ENCODE results near the gene PXMP4. TPM values are rescaled to one million over a fixed set of nuclear protein-coding genes. Genes with fewer than 3 reads are reported as not detected.
"Not testable (repeated sequence)": the region's sequence is repeated elsewhere in the genome, so short reads cannot be mapped to it uniquely, and the experiment has no call there.

Gene PXMP4
- polyA plus RNA-seq, 1 donor (not counting 4 experiments of a cell fraction or from before 2014, with no cell fraction given), result 3.2 TPM

GRCh38 chr20:33701629-33702450, 18.3 kb downstream of the PXMP4 start:
- Histone ChIP-seq H3K4me3 (ENCODE audit: control insufficient read depth in 2 of 3, extremely low read depth in 1 of 3, insufficient read depth in 2 of 3, low read depth in 1 of 3, low read length in 3 of 3) (no peak overlapping the region), H4K20me1 (ENCODE audit: control insufficient read depth, extremely low read depth, insufficient read depth, low read length) (no peaks in the 10 kb centered on the region), H2AFZ (ENCODE audit: control insufficient read depth, low read length) (no peak overlapping the region), H3K9ac (ENCODE audit: control insufficient read depth, extremely low read depth, insufficient read depth, low read length) (no peak overlapping the region), H3K27me3 (ENCODE audit: control insufficient read depth, extremely low read depth, insufficient read depth, low read length) (no peaks in the 10 kb centered on the region), H3K36me3 (ENCODE audit: control insufficient read depth in 2 of 2, extremely low read depth in 1 of 2, insufficient read depth in 2 of 2, low read length in 2 of 2) (no peaks in the 10 kb centered on the region), H3K4me1 (ENCODE audit: control insufficient read depth, extremely low read depth, insufficient read depth, low read length) (no peaks in the 10 kb centered on the region), H3K27ac (ENCODE audit: control insufficient read depth, insufficient read depth, low read length) (no peak overlapping the region), H3K4me2 (ENCODE audit: control insufficient read depth, extremely low read depth, insufficient read depth, low read depth, low read length) (no peak overlapping the region), H3K79me2 (ENCODE audit: control insufficient read depth, insufficient read depth, low read length) (no peaks in the 10 kb centered on the region), H3K9me3 (ENCODE audit: control insufficient read depth, low read depth, low read length) (no peaks in the 10 kb centered on the region), H3K9me1 (ENCODE audit: control insufficient read depth, extremely low read depth, insufficient read depth, low read length) (no peaks in the 10 kb centered on the region)
- dilution Hi-C loops (cut with MboI; ENCODE audit: extremely low pct_ligation_motif_present, low sequenced_read_pairs), result no loop called here
- DNase-seq (ENCODE audit: low read depth, low spot score) (no peak), FAIRE-seq (no peak)
- TF ChIP-seq EZH2 (IDR thresholded peaks at IDR 0.05; ENCODE audit: low read length) (no peak), CTCF (optimal IDR thresholded peaks at IDR 0.05 in 1 of 3, IDR thresholded peaks at IDR 0.05 in 1 of 3, conservative IDR thresholded peaks at IDR 0.05 in 1 of 3; ENCODE audit: extremely low read depth in 1 of 3, insufficient read depth in 2 of 3, low read length in 3 of 3) (no peak)

- H2AFZ ChIP-seq (ENCODE audit: control insufficient read depth, low read length); H3K4me2 ChIP-seq (ENCODE audit: control insufficient read depth, extremely low read depth, insufficient read depth, low read depth, low read length); DNase-seq (ENCODE audit: low read depth, low spot score); H3K9ac ChIP-seq (ENCODE audit: control insufficient read depth, extremely low read depth, insufficient read depth, low read length); H4K20me1 ChIP-seq (ENCODE audit: control insufficient read depth, extremely low read depth, insufficient read depth, low read length); H3K79me2 ChIP-seq (ENCODE audit: control insufficient read depth, insufficient read depth, low read length); H3K27ac ChIP-seq (ENCODE audit: control insufficient read depth, insufficient read depth, low read length); H3K36me3 ChIP-seq (ENCODE audit: control insufficient read depth in 2 of 2, extremely low read depth in 1 of 2, insufficient read depth in 2 of 2, low read length in 2 of 2); FAIRE-seq; H3K9me1 ChIP-seq (ENCODE audit: control insufficient read depth, extremely low read depth, insufficient read depth, low read length); H3K27me3 ChIP-seq (ENCODE audit: control insufficient read depth, extremely low read depth, insufficient read depth, low read length); H3K4me1 ChIP-seq (ENCODE audit: control insufficient read depth, extremely low read depth, insufficient read depth, low read length); dilution Hi-C loops (cut with MboI; ENCODE audit: extremely low pct_ligation_motif_present, low sequenced_read_pairs); H3K9me3 ChIP-seq (ENCODE audit: control insufficient read depth, low read depth, low read length); H3K4me3 ChIP-seq (ENCODE audit: control insufficient read depth in 2 of 3, extremely low read depth in 1 of 3, insufficient read depth in 2 of 3, low read depth in 1 of 3, low read length in 3 of 3): not testable (repeated sequence)
Observed at GRCh38 chr20:33700696-33701441, 19.2 kb downstream of the PXMP4 start.

GRCh38 chr20:33698966-33699365, 21.1 kb downstream of the PXMP4 start:
- FAIRE-seq; H3K27me3 ChIP-seq (ENCODE audit: control insufficient read depth, extremely low read depth, insufficient read depth, low read length); H2AFZ ChIP-seq (ENCODE audit: control insufficient read depth, low read length); H4K20me1 ChIP-seq (ENCODE audit: control insufficient read depth, extremely low read depth, insufficient read depth, low read length); dilution Hi-C loops (cut with MboI; ENCODE audit: extremely low pct_ligation_motif_present, low sequenced_read_pairs); H3K9me3 ChIP-seq (ENCODE audit: control insufficient read depth, low read depth, low read length); H3K36me3 ChIP-seq (ENCODE audit: control insufficient read depth in 2 of 2, extremely low read depth in 1 of 2, insufficient read depth in 2 of 2, low read length in 2 of 2); H3K4me3 ChIP-seq (ENCODE audit: control insufficient read depth in 2 of 3, extremely low read depth in 1 of 3, insufficient read depth in 2 of 3, low read depth in 1 of 3, low read length in 3 of 3); H3K9ac ChIP-seq (ENCODE audit: control insufficient read depth, extremely low read depth, insufficient read depth, low read length); H3K4me2 ChIP-seq (ENCODE audit: control insufficient read depth, extremely low read depth, insufficient read depth, low read depth, low read length); H3K79me2 ChIP-seq (ENCODE audit: control insufficient read depth, insufficient read depth, low read length); H3K9me1 ChIP-seq (ENCODE audit: control insufficient read depth, extremely low read depth, insufficient read depth, low read length); H3K4me1 ChIP-seq (ENCODE audit: control insufficient read depth, extremely low read depth, insufficient read depth, low read length); DNase-seq (ENCODE audit: low read depth, low spot score); H3K27ac ChIP-seq (ENCODE audit: control insufficient read depth, insufficient read depth, low read length): not testable (repeated sequence)
